ENCODE measurements around the gene JCAD.
"Not testable (repeated sequence)": the region's sequence is repeated elsewhere in the genome, so short reads cannot be mapped to it uniquely, and the experiment has no call there.

The JCAD gene

DNA sequence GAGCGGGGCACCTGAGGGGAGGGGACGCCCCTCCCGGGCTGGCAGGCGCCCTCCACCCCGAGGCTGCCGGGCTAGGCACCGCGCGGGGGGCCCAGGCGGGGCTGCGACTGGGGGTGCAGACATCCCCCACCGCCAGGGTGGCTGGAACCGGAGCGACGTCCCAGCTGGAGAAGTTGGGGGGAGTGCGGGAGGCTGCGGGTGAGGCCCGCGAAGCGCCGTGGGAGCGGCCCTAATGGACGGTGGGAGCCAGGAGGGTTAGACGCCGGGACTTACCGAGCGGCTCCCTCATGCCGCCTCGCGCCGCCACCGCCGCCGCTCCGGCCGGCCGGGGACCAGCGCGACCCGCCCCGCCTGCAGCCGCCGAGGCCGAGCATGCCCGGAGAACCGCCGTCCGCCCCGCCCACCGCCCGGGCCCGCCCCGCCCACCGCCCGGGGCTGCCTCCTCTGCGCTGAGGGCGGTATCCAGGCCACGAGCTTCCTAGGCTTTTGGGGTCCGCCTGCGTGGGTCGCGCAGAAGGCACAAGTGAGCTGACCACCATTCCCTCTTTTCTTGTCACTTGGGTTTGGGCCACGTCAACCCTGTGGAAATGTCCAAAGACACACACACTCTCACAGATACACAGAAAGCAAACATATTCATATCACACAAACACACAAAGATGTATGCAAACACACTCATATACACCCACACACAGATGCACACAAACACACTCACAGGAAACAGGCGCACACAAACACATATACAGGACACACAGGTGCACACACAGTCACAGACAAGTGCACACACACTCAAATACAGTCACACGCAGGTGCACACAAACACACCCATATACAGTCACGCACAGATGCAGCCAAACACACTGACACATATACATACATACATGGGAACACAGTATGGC, at the start of gene JCAD:
TSS of gene JCAD (minus strand) at position 378 of the 899 bp plus-strand sequence. CDS start 11,774 bp downstream, outside the sequence.
- no peak for DNase-seq

DNA sequence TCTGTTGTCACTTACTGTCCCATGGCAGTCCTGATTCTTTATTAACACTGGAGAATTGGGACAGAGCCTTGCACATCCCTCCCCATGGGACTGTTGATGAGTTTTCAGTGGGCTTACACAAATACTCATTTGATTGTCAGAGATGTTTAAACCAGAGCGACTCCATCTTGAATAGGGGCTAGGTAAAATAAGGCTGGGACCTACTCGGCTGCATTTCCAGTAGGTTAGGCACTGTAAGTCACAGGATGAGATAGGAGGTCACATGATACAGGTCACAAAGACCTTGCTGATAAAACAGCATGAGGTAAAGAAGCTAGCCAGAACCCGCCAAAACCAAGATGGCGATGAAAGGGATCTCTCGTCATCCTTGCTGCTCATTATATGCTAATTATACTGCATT, 47.6 kb upstream of the JCAD start:
- no peak for DNase-seq

- no peak for DNase-seq
Measured at GRCh38 chr10:30103595-30104320, 44.4 kb upstream of the JCAD start.

DNA sequence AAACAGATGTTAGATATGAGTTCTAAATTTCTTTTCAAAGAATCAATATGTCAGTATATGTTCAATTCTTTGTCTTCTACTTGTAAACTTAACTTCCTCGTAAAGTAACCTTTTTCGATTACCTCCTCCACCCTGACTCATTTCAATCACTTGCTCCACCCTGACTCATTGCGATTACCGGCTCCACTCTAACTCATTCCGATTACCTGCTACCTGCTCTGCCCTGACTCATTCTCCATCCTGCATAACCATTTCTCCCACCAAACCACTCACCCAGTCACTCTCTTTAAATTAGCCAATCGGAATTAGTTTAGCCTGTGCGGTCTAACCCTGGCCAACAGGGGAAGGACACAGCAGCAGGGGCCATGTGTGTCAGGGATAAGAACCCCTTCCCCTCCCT, 40.3 kb upstream of the JCAD start:
- not testable (repeated sequence) for DNase-seq

DNA sequence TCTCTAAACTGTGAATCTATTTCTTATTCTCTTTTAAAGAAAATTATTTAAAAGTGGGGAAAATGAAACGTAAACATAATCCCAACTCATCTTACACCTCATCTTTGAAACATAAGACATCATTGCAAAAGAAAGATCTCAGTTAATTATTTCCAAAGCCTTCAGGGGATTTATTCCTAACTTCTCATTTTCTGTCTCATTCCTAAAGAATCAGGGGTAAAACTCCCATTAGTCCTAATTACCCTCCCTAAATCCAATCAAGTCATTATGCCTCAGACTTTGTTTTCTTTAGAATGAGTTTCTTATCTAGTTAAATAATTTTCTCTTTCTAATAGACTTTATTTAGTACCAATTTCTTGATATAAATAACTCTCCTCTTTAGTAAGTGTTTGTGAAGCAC, 39.7 kb upstream of the JCAD start:
- DNase-seq: no peak

- DNase-seq: peak; percentile 43
Measured at GRCh38 chr10:30098629-30099028, 39.2 kb upstream of the JCAD start.

DNA sequence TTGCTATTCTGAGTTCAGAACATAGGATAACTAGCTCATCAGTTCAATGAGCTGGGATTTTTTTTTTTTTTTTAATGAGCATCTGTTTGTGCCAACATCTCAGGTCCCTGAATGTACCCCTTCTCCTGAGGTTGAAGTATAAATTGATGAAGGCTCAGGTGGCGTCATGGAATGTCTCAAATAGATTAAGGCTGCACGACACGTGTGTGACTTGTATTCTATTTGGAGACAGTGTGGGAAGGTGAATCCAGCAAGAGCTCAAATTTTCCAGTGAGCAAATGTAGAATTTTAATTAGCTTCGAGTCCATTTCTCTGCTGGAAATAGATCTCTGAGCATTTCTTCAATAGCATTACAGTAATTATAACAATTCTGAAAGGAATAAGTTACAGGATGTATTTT, 37.2 kb upstream of the JCAD start:
- no peak for DNase-seq

DNA sequence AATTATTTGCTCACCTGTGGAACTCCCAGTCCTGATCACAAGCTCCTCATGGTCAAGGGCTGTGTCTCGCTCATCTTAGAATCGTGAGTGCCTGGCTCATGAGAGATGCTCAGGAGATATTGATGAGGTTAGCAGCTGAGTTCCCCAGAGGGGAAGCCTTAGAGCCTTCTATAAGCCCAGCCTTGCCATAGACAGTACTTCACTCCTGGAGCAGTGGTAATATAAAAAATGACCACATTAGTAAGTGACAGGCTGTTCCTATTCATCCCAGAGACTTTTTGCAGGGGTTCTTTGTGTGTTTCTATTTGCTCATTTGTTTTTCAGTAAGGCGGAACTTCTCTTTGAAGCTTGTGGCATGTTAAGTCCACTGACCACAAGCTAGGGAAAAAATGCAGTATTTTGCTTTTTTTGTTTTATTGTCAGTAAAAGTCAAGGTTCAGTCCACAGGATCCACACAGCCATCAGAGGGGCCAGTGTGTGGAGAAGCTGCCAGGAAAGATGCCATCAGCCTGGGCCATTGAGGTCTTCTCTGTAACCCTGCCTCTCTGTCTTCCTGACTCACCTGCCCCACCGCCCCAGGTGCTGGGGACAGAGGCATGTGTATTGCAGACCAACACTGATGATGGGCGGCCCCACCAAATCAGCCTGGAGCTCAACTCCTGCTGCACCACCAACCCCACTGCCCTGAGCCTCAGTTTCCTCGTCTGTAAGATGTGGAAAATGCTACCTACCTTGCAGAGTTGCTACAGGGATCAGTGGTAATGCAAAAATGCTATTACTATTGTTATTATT, 36.4 kb upstream of the JCAD start:
- no peak for DNase-seq

- DNase-seq: no peak
Measured at GRCh38 chr10:30094601-30095000, 35.2 kb upstream of the JCAD start.

- no peak for DNase-seq
Measured at GRCh38 chr10:30093303-30093950, 34.0 kb upstream of the JCAD start.

DNA sequence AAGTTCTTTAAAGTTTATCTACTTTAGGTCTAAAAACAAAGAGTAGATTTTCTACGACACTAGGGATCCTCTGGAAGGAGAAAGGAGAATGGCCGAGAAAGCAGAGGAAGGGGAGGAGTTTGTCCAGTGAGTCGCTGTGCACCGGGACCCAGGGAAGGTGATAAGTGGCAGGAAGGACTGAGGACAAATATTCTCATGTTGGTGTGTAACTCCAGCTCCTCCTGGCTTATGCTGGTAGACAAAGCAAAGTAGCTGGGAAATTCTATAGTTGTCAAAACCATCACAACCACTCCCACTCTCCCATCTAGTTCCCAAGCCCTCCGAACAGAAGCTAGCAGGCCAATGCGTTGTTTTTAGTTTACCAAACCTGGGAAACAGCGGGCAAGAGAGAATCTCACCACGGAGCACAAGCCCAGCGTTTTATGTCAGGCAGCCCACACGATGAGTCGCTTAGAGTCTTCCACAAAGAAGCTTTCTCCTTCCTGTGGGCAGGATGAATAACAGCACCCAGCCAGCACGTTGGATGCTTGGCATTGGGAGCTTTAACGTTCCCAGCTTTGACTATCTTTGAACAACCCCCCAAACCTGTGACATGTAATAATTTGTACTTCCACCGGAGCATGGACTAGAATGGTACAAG, 32.9 kb upstream of the JCAD start:
- peak; percentile 20 for DNase-seq

GRCh38 chr10:30091136-30091535, 31.8 kb upstream of the JCAD start:
- DNase-seq: no peak

DNA sequence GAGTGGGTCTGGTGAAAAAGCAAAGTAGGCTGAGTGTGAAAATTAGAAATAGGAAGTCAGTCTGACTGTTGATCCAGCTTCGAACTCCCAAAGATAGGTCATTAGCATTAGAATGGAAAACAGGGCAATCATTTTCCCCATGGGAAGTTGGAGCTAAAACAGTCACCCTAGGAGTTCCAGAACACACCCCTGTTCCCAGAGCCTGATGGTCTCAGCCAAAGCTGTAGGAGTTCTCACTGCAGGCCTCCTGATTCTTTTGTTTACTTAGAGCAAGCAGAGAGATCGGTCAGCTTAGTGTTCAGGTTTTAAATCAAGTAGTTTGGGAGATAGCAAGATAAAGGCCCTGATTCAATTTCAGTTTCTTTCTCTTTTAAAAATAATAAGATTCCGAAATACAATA, 28.8 kb upstream of the JCAD start:
- DNase-seq: no peak

- no peak for DNase-seq
Measured at GRCh38 chr10:30083934-30084333, 24.5 kb upstream of the JCAD start.

GRCh38 chr10:30081182-30081581, 21.8 kb upstream of the JCAD start:
- DNase-seq: no peak

DNA sequence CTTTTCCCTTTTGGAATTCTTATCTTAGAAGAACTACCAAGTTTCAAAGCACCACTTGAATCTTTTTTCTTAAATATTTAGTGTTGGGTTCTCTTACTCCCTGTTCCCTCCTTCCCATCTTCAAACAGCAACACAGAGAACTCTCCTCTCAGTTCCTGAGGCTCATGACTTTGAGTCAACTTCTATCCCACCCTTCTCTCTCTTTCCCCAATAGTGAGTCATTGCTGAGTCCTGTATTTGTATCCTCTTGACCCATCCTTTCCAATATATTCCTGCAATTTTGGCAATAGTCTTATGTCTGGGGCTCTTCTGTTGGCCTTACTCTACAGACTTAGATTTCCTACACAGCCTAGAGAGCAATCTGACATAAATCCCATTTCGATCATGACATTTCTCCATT, 20.8 kb upstream of the JCAD start:
- no peak for DNase-seq

DNA sequence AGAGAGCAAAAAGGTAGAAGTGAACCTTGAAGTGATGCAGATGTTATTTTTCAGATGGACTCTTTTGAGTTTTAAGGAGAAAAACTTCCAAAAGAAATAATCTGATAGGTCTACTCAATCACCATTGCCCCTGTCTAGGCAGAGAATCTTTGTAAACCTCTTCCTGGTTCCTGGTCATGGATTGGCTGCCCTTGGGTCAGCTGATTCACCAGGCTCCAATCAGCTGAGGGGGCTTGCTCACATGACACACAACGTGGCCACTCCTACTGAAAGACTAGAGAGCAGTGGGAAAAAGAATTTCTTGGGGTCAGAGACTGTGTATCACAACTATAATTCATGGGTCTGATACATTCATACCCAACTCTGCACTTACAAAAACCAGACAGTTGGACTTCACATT, 20.0 kb upstream of the JCAD start:
- DNase-seq: no peak

GRCh38 chr10:30075481-30075880, 16.1 kb upstream of the JCAD start:
- no peak for DNase-seq

GRCh38 chr10:30074933-30075332, 15.5 kb upstream of the JCAD start:
- no peak for DNase-seq

- DNase-seq: no peak
Measured at GRCh38 chr10:30074090-30074489, 14.7 kb upstream of the JCAD start.

DNA sequence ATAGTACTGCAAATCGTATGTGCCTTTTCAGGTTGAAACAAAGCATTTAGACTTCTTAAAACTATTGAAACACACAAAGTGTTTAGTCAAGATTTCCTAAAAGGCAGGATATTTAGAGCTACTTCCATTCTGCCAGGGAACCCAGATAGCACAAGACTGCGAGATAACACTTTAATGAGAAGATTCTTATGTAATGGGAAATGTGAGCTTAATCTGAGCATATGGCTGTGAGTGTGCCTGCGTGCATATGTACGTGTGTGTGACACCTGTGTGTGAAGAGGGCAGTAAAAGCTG, 14.3 kb upstream of the JCAD start:
- DNase-seq: no peak

DNA sequence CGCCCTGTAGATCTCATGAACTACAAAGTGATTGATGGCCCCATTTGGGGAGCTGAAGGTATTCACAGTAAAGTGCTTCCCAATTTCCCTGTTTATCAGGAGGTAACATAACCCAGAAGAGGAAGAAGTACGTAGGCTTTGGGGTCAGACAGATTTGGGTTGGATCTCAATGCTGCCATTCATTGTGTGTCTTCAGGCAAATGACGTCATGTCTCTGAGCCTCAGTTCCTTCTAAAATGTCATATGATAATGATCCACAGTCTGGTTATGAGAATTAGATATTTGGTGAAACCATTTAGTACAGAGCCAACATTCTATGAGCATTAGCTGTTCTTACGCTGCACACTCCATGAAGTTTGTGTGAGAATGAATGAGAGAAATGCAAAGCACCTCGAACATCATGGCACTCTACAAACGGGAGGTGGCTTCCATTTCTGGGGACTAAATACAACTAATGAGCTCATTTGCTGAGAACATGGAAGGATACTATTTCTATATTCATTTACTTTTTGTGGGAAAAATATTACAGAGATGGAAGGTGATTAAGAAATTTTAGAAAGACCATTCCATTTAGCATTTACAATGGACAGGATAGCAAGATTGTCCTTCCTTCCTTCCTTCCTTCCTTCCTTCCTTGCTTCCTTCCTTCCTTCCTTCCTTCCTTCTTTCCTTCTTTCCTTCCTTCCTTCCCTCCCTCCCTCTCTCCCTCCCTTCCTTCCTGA, 13.8 kb upstream of the JCAD start:
- DNase-seq: no peak

Measured in amniotic stem cell (primary cell).